ENCODE data around the gene STK32B.

DNA sequence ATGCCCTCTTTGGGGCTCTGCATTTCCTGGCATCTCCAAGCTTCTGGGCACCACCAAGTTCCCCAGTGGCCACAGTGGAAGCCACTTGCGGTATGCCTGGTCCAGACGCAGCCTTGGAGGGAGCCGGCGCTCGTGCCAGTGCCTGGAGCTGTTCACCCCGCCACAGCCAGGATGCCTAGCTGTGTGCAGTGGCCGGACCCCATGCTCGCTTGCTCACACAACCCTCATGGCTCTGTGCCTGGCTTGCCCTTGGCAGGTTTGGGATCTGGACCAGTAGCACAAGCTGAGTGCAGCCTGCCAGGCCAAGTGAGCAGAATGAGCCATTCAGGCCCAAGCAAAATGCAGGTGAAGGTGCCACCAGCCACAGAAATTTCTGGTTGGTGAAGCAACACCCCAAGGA is 373.6 kb downstream of the STK32B start:
- TF ChIP-seq, protein P1, sequence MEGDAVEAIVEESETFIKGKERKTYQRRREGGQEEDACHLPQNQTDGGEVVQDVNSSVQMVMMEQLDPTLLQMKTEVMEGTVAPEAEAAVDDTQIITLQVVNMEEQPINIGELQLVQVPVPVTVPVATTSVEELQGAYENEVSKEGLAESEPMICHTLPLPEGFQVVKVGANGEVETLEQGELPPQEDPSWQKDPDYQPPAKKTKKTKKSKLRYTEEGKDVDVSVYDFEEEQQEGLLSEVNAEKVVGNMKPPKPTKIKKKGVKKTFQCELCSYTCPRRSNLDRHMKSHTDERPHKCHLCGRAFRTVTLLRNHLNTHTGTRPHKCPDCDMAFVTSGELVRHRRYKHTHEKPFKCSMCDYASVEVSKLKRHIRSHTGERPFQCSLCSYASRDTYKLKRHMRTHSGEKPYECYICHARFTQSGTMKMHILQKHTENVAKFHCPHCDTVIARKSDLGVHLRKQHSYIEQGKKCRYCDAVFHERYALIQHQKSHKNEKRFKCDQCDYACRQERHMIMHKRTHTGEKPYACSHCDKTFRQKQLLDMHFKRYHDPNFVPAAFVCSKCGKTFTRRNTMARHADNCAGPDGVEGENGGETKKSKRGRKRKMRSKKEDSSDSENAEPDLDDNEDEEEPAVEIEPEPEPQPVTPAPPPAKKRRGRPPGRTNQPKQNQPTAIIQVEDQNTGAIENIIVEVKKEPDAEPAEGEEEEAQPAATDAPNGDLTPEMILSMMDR (IDR thresholded peaks at IDR 0.05; ENCODE audit: extremely low read depth in 1 of 2, insufficient read depth in 1 of 2, low read depth in 1 of 2, low read length in 2 of 2) = no peak
- TF ChIP-seq POLR2AphosphoS5 (IDR thresholded peaks at IDR 0.05; ENCODE audit: insufficient read depth, low read depth, low read length) (no peak), POLR2A (IDR thresholded peaks at IDR 0.05; ENCODE audit: low read depth, low read length) (no peak), MYC (IDR thresholded peaks at IDR 0.05; ENCODE audit: low read depth, low read length) (no peak), EZH2 (IDR thresholded peaks at IDR 0.05; ENCODE audit: borderline replicate concordance, low read depth, low read length, severe bottlenecking) (no peak), FOS (IDR thresholded peaks at IDR 0.05; ENCODE audit: borderline replicate concordance, insufficient read depth, low read length) (no peak), JUN (IDR thresholded peaks at IDR 0.05; ENCODE audit: borderline replicate concordance, insufficient read depth, insufficient read length, low read depth) (no peak)
- TF ChIP-seq, protein P2, sequence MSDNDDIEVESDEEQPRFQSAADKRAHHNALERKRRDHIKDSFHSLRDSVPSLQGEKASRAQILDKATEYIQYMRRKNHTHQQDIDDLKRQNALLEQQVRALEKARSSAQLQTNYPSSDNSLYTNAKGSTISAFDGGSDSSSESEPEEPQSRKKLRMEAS (IDR thresholded peaks at IDR 0.05; ENCODE audit: insufficient read depth, insufficient read length) = no peak

Data from endothelial cell of umbilical vein (primary cell).